ENCODE measurements around the gene CNPY2. TPM values are rescaled to one million over a fixed set of nuclear protein-coding genes. Genes with fewer than 3 reads are reported as not detected.

Gene CNPY2
- total and polyA plus RNA-seq, 2 of the 13 experiments (the other 11 are each of a cell fraction or from before 2014, with no cell fraction given): 285 to 356 TPM

- no peaks in the 10 kb centered on the region; a peak in 1 of 5 replicates for H3K27me3 ChIP-seq (ENCODE audit: control insufficient read depth in 1 of 2, insufficient read depth in 2 of 2, low read length in 2 of 2)
- no TSS peak for BruUV-seq (replicated peaks)
- no peaks in the 10 kb centered on the region for H4K20me1 ChIP-seq (ENCODE audit: insufficient read depth, low read length)
- no peak overlapping the region for H3K4me3 ChIP-seq (replicated peaks in 1 of 3; ENCODE audit: insufficient read depth in 1 of 3, low read depth in 2 of 3, low read length in 3 of 3)
- no peaks in the 10 kb centered on the region; a peak in 1 of 5 replicates for H3K36me3 ChIP-seq (replicated peaks in 1 of 2; ENCODE audit: control insufficient read depth in 1 of 2, insufficient read depth in 2 of 2, low read length in 2 of 2)
- WGBS (ENCODE audit: low lambda C conversion rate): 31% methylated on average over 5 of the region's 5 CpGs
- H2AFZ ChIP-seq (ENCODE audit: low read length): no peak overlapping the region
- H3K4me2 ChIP-seq (ENCODE audit: low read depth, low read length): no peak overlapping the region
- DNase-seq (ENCODE audit: low spot score): no peak
- in situ Hi-C loops (cut with HindIII; ENCODE audit: extremely low pct_ligation_motif_present, low pct_unique_long_range_greater_than_20kb) (no loop called here), intact Hi-C loops (cut with micrococcal nuclease; ENCODE audit: unreplicated experiment) (no loop called here)
- H3K9me3 ChIP-seq (ENCODE audit: low read length): no peaks in the 10 kb centered on the region
- peaks cover 24% of the 10 kb centered on the region for H3K4me1 ChIP-seq (ENCODE audit: insufficient read depth, low read length)
- peaks cover 9% of the 10 kb centered on the region for H3K79me2 ChIP-seq (ENCODE audit: insufficient read depth, low read length)
- TF ChIP-seq ZNF274 (CRISPR knock-in tag; IDR thresholded peaks at IDR 0.05) (no peak), JUN (CRISPR knock-in tag; IDR thresholded peaks at IDR 0.05) (no peak)
- H3K9ac ChIP-seq (ENCODE audit: insufficient read depth, low read depth, low read length): no peak overlapping the region
- CTCF ChIA-PET (ENCODE audit: low intra/inter-chr PET ratio, low total read pairs): no interaction called here
- no peak for ATAC-seq
- POLR2A ChIA-PET: no interaction called here
- FAIRE-seq: no peak
- no peak overlapping the region for H3K27ac ChIP-seq (ENCODE audit: extremely low read length, insufficient read depth, low read length)
Observed at GRCh38 chr12:56261503-56262232, 54.1 kb downstream of the CNPY2 start.

- WGBS (ENCODE audit: low lambda C conversion rate): 54% methylated on average over 3 of the region's 3 CpGs
- CTCF ChIA-PET (ENCODE audit: low intra/inter-chr PET ratio, low total read pairs): no interaction called here
Observed at GRCh38 chr12:56260921-56261320, 54.9 kb downstream of the CNPY2 start.

More at GRCh38 chr12:56260921-56261320, 54.9 kb downstream of the CNPY2 start:
- Histone ChIP-seq H3K9me3 (ENCODE audit: low read length) (no peaks in the 10 kb centered on the region), H3K9ac (ENCODE audit: insufficient read depth, low read depth, low read length) (no peak overlapping the region), H2AFZ (ENCODE audit: low read length) (no peak overlapping the region), H3K36me3 (replicated peaks in 1 of 2; ENCODE audit: control insufficient read depth in 1 of 2, insufficient read depth in 2 of 2, low read length in 2 of 2) (peaks cover 0 to under 1% of the 10 kb centered on the region in 2 experiments; a peak in 1 of 5 replicates), H3K27me3 (ENCODE audit: control insufficient read depth in 1 of 2, insufficient read depth in 2 of 2, low read length in 2 of 2) (no peaks in the 10 kb centered on the region), H3K79me2 (ENCODE audit: insufficient read depth, low read length) (peaks cover 10% of the 10 kb centered on the region), H3K27ac (ENCODE audit: extremely low read length, insufficient read depth, low read length) (no peak overlapping the region), H3K4me3 (replicated peaks in 1 of 3; ENCODE audit: insufficient read depth in 1 of 3, low read depth in 2 of 3, low read length in 3 of 3) (no peak overlapping the region), H3K4me2 (ENCODE audit: low read depth, low read length) (no peak overlapping the region), H3K4me1 (ENCODE audit: insufficient read depth, low read length) (peaks cover 31% of the 10 kb centered on the region), H4K20me1 (ENCODE audit: insufficient read depth, low read length) (no peaks in the 10 kb centered on the region)
- in situ Hi-C loops (cut with HindIII; ENCODE audit: extremely low pct_ligation_motif_present, low pct_unique_long_range_greater_than_20kb) (no loop called here), intact Hi-C loops (cut with micrococcal nuclease; ENCODE audit: unreplicated experiment) (no loop called here)
- no peak for TF ChIP-seq ZNF446 (CRISPR knock-in tag; IDR thresholded peaks at IDR 0.05)
- no peak for TF ChIP-seq ZNF501 (CRISPR knock-in tag; IDR thresholded peaks at IDR 0.05)
- no peak for ATAC-seq
- POLR2A ChIA-PET: no interaction called here
- no peak for DNase-seq (ENCODE audit: low spot score)
- no peak for FAIRE-seq
- BruUV-seq (replicated peaks): no TSS peak

All from HepG2 (cell line).